ENCODE results near the gene CAMK2N1.

- TF ChIP-seq CTCF (IDR thresholded peaks at IDR 0.05) (no peak), POLR2A (IDR thresholded peaks at IDR 0.05) (no peak)
Measured at GRCh38 chr1:20474996-20475395, 11.0 kb downstream of the CAMK2N1 start.
